ENCODE measurements around the gene EPN1. TPM values are rescaled to one million over a fixed set of nuclear protein-coding genes. Genes with fewer than 3 reads are reported as not detected.

Gene EPN1
- total RNA-seq, 1 experiment from 2014 or later = 197 TPM

DNA sequence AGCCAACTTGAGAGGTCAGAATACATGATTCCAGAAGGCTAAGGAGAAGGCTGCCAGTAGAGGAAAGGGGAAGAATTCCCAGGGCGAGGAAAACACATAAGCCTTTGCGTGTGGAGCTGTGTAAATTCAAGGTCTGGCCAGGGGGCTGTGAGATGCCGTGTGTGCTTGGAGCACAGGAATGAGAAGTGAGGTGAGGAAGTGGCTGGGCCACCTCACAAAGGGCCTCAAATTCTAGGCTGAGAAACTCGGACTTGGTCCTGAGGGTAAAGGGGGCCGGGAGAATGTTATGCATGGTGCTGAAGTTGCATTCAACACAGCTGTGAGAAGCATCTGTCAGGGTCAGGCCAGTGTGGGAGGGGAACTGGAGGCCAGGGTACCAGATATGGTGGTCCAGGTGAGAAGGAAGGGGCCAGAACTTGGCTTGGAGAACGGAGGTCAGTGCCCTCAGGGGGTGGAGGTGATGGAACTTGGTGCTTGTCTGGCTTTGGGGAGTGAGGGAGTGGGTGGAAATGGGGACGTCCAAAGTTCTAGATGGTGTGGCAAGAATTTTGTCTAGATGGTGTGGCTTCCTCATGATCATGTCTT, 39.1 kb upstream of the EPN1 start:
- peak overlapping the region; percentile 91 for H3K4me3 Mint-ChIP-seq (ENCODE audit: unreplicated experiment)
- TF ChIP-seq, protein P1, sequence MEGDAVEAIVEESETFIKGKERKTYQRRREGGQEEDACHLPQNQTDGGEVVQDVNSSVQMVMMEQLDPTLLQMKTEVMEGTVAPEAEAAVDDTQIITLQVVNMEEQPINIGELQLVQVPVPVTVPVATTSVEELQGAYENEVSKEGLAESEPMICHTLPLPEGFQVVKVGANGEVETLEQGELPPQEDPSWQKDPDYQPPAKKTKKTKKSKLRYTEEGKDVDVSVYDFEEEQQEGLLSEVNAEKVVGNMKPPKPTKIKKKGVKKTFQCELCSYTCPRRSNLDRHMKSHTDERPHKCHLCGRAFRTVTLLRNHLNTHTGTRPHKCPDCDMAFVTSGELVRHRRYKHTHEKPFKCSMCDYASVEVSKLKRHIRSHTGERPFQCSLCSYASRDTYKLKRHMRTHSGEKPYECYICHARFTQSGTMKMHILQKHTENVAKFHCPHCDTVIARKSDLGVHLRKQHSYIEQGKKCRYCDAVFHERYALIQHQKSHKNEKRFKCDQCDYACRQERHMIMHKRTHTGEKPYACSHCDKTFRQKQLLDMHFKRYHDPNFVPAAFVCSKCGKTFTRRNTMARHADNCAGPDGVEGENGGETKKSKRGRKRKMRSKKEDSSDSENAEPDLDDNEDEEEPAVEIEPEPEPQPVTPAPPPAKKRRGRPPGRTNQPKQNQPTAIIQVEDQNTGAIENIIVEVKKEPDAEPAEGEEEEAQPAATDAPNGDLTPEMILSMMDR (IDR thresholded peaks at IDR 0.05; ENCODE audit: insufficient read depth in 1 of 2, low read depth in 1 of 2, low read length in 1 of 2, severe bottlenecking in 1 of 2, unreplicated experiment in 1 of 2) = no peak
- 0 out of 2 replicates have a peak, but pooled peaks cover 2% of the 10 kb centered on the region for H3K36me3 ChIP-seq (ENCODE audit: control insufficient read depth, insufficient read depth, low read length)
- intact Hi-C loops (cut with micrococcal nuclease; ENCODE audit: unreplicated experiment) = loop anchor here (2.0 to 10.0 kb wide), 2 partner anchors 55 to 251 kb away; partner anchors contain the start of genes RPL28, TMEM238 and ZNF579
- DNase-seq = no peak
- no peaks in the 10 kb centered on the region for H3K27me3 Mint-ChIP-seq (ENCODE audit: insufficient read depth, unreplicated experiment)
- H3K9me3 ChIP-seq = no peaks in the 10 kb centered on the region
- BruUV-seq (replicated peaks) = no TSS peak
- CTCF ChIA-PET = no interaction called here
- peak overlapping the region; percentile 74 for H3K4me3 ChIP-seq (ENCODE audit: low read depth, low read length)
- H3K4me1 Mint-ChIP-seq (ENCODE audit: low read depth, unreplicated experiment) = peaks cover 36% of the 10 kb centered on the region
- H3K27ac Mint-ChIP-seq (ENCODE audit: unreplicated experiment) = peak overlapping the region; percentile 97
- peaks cover 69% of the 10 kb centered on the region for H3K36me3 Mint-ChIP-seq (ENCODE audit: insufficient read depth, unreplicated experiment)
- H3K27me3 ChIP-seq (replicated peaks; ENCODE audit: control insufficient read depth, insufficient read depth, low read length) = no peaks in the 10 kb centered on the region
- peaks cover 16% of the 10 kb centered on the region for H3K4me1 ChIP-seq
- POLR2A ChIA-PET = interaction anchor here (0.5 kb wide), 1 partner anchor 1523 kb away, joined by 8 read pairs; no protein-coding TSS in a partner anchor
- H3K9me3 Mint-ChIP-seq (ENCODE audit: unreplicated experiment) = no peaks in the 10 kb centered on the region

DNA sequence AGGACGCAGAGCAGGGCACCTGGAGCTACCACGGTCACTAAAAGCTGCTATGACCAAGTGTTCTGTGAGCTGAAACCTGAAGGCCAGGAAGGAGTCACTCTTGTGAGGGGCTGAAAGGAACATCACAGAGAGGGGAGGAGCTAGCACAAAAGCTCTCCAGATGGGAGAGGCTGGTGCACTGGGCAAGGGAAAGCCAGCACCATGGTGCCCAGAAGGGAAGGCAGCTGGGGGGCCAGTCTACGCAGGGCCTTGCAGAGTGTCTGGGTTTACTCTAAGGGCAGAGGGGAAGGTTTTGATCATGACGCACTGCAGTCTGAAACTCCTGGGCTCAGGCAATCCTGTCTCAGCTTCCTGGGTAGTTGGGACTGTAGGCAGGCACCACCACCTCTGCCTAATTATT, 38.3 kb upstream of the EPN1 start:
- TF ChIP-seq, protein P1 (IDR thresholded peaks at IDR 0.05; ENCODE audit: insufficient read depth in 1 of 2, low read depth in 1 of 2, low read length in 1 of 2, severe bottlenecking in 1 of 2, unreplicated experiment in 1 of 2) = no peak
- H3K27me3 Mint-ChIP-seq (ENCODE audit: insufficient read depth, unreplicated experiment) = no peaks in the 10 kb centered on the region
- Histone ChIP-seq H3K36me3 (ENCODE audit: control insufficient read depth, insufficient read depth, low read length) (0 out of 2 replicates have a peak, but pooled peaks cover 2% of the 10 kb centered on the region), H3K9me3 (no peaks in the 10 kb centered on the region), H3K27me3 (replicated peaks; ENCODE audit: control insufficient read depth, insufficient read depth, low read length) (no peaks in the 10 kb centered on the region), H3K4me1 (peaks cover 16% of the 10 kb centered on the region), H3K4me3 (ENCODE audit: low read depth, low read length) (no peak overlapping the region)
- H3K27ac Mint-ChIP-seq (ENCODE audit: unreplicated experiment) = no peak overlapping the region
- CTCF ChIA-PET = interaction anchor here (0.6 kb wide), 1 partner anchor 212 kb away, joined by 3 read pairs; no protein-coding TSS in a partner anchor
- peak overlapping the region; percentile 91 for H3K4me3 Mint-ChIP-seq (ENCODE audit: unreplicated experiment)
- POLR2A ChIA-PET = interaction anchor here (0.7 kb wide), 1 partner anchor 1226 kb away, joined by 3 read pairs; no protein-coding TSS in a partner anchor
- H3K36me3 Mint-ChIP-seq (ENCODE audit: insufficient read depth, unreplicated experiment) = peaks cover 73% of the 10 kb centered on the region
- H3K4me1 Mint-ChIP-seq (ENCODE audit: low read depth, unreplicated experiment) = peaks cover 42% of the 10 kb centered on the region
- BruUV-seq (replicated peaks) = no TSS peak
- intact Hi-C loops (cut with micrococcal nuclease; ENCODE audit: unreplicated experiment) = loop anchor here (10.0 kb wide), 1 partner anchor 252 kb away; the partner anchor contains the start of genes RPL28 and TMEM238
- no peaks in the 10 kb centered on the region for H3K9me3 Mint-ChIP-seq (ENCODE audit: unreplicated experiment)
- DNase-seq = no peak

DNA sequence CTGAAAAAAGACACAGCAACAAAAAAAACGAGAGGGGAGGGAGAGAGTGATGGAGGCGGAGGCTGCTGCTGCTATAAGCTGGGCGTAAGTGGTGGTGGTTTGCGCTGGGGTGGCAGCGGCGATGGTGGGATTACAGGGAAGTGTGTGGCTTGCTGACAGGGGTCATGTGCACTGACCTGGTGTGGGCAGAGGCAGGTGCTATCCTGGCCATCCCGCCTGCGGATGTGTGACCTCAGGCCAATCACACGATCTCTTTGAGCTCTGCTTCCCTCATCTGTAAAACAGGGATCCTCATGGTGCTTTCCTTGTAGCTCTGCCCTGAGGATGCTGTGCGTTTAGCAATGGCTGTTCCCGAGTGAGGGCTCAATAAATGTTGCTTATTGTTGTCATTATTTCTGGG, 37.5 kb upstream of the EPN1 start:
- DNase-seq = no peak
- intact Hi-C loops (cut with micrococcal nuclease; ENCODE audit: unreplicated experiment) = loop anchor here (10.0 kb wide), 1 partner anchor 253 kb away; the partner anchor contains the start of genes RPL28 and TMEM238
- H3K27me3 Mint-ChIP-seq (ENCODE audit: insufficient read depth, unreplicated experiment) = no peaks in the 10 kb centered on the region
- peak overlapping the region; percentile 3 for H3K4me3 Mint-ChIP-seq (ENCODE audit: unreplicated experiment)
- peaks cover 43% of the 10 kb centered on the region for H3K4me1 Mint-ChIP-seq (ENCODE audit: low read depth, unreplicated experiment)
- BruUV-seq (replicated peaks) = no TSS peak
- H3K9me3 ChIP-seq = no peaks in the 10 kb centered on the region
- no peak overlapping the region for H3K4me3 ChIP-seq (ENCODE audit: low read depth, low read length)
- H3K9me3 Mint-ChIP-seq (ENCODE audit: unreplicated experiment) = no peaks in the 10 kb centered on the region
- no peaks in the 10 kb centered on the region for H3K27me3 ChIP-seq (replicated peaks; ENCODE audit: control insufficient read depth, insufficient read depth, low read length)
- ChIA-PET CTCF (interaction anchor here (0.6 kb wide), 2 partner anchors 52 to 212 kb away, joined by 3 read pairs; no protein-coding TSS in a partner anchor), POLR2A (no interaction called here)
- peak overlapping the region; percentile 60 for H3K27ac Mint-ChIP-seq (ENCODE audit: unreplicated experiment)
- H3K36me3 Mint-ChIP-seq (ENCODE audit: insufficient read depth, unreplicated experiment) = peaks cover 73% of the 10 kb centered on the region
- 0 out of 2 replicates have a peak, but pooled peaks cover 2% of the 10 kb centered on the region for H3K36me3 ChIP-seq (ENCODE audit: control insufficient read depth, insufficient read depth, low read length)
- peaks cover 16% of the 10 kb centered on the region for H3K4me1 ChIP-seq
- TF ChIP-seq, protein P1 (IDR thresholded peaks at IDR 0.05; ENCODE audit: insufficient read depth in 1 of 2, low read depth in 1 of 2, low read length in 1 of 2, severe bottlenecking in 1 of 2, unreplicated experiment in 1 of 2) = no peak

Measured in Caco-2 (cell line).